Type B pancreatic cell (in vitro differentiated cells): ENCODE data around the gene SPAG16. TPM values are rescaled to one million over a fixed set of nuclear protein-coding genes. Genes with fewer than 3 reads are reported as not detected.

Experiments
- DNase-seq: peaks from one replicate; pipeline ENCODE4 v3.0.0; 2021; ENCODE audit warnings: mixed read lengths; ENCODE audit not compliant: unreplicated experiment; ENCODE audit errors: extremely low spot score
- H3K27ac Mint-ChIP-seq: 2 replicates; pipeline ENCODE4 v1.8.0; 2021; ENCODE audit warnings: mild to moderate bottlenecking, mixed read lengths
- H3K27me3 Mint-ChIP-seq: 2 replicates; pipeline ENCODE4 v1.8.0; 2021; ENCODE audit warnings: mixed read lengths
- H3K36me3 Mint-ChIP-seq: 2 replicates; pipeline ENCODE4 v1.8.0; 2021; ENCODE audit warnings: mixed read lengths
- H3K4me1 Mint-ChIP-seq: one replicate; pipeline ENCODE4 v1.8.0; 2021; ENCODE audit warnings: mixed read lengths; ENCODE audit not compliant: unreplicated experiment
- H3K4me3 Mint-ChIP-seq: 2 replicates; pipeline ENCODE4 v1.8.0; 2021; ENCODE audit warnings: mild to moderate bottlenecking, mixed read lengths
- H3K9me3 Mint-ChIP-seq: 2 replicates; pipeline ENCODE4 v1.8.0; 2021; ENCODE audit warnings: mixed read lengths
- total RNA-seq: library from RNA; stranded (reverse); gene quantifications from 2 replicates; pipeline ENCODE4 v1.2.1, GENCODE V29; 2021; ENCODE audit warnings: low replicate concordance
- TF ChIP-seq, protein P1 (sequence below): fragments of 200-600 bp; sonication (generic); conservative IDR thresholded peaks from 2 replicates; pipeline ENCODE4 v1.5.0; 2021; ENCODE audit warnings: antibody characterized with exemption, mild to moderate bottlenecking

SPAG16 gene
- total RNA-seq, 1 donor from 2014 or later, result 54.8 TPM

DNA sequence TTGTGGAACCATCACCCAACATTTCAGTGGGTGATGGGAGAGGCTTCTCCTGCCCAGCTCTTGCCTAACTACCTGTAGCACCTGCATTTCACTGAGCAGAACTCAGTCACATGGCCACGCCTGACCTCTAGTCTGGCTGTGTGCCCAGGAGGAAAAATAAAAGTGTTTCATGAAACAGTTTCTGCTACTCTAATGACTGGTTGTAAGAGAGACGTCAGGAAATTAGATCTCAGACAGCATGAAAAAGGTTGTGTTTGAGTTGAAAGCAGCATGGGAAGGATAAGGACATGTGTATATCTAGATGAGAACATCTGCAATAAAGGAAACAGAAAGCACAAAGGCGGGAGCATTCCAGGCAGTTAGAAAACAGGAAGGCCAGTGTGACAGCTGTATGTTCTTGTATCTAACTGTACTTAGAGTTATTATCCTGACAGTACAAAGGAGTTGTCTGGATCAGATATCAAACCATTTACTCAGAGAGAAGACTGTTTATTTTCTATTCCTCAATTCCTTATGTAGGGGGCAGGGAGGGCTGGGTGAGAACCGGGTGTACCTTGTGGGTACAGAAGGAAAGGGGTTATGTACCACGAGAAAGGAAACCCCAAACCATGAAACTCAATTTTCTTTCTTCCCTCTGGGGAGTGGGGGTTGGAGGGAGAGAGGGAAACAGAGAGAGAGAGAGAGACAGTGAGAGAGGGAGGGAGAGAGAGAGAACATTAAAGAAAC is 819.2 kb downstream of the SPAG16 start:
- TF ChIP-seq, protein P1, sequence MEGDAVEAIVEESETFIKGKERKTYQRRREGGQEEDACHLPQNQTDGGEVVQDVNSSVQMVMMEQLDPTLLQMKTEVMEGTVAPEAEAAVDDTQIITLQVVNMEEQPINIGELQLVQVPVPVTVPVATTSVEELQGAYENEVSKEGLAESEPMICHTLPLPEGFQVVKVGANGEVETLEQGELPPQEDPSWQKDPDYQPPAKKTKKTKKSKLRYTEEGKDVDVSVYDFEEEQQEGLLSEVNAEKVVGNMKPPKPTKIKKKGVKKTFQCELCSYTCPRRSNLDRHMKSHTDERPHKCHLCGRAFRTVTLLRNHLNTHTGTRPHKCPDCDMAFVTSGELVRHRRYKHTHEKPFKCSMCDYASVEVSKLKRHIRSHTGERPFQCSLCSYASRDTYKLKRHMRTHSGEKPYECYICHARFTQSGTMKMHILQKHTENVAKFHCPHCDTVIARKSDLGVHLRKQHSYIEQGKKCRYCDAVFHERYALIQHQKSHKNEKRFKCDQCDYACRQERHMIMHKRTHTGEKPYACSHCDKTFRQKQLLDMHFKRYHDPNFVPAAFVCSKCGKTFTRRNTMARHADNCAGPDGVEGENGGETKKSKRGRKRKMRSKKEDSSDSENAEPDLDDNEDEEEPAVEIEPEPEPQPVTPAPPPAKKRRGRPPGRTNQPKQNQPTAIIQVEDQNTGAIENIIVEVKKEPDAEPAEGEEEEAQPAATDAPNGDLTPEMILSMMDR, result no peak
- Mint-ChIP-seq H3K4me3 (no peak overlapping the region), H3K27me3 (no peaks in the 10 kb centered on the region), H3K4me1 (peaks cover 16% of the 10 kb centered on the region), H3K36me3 (no peaks in the 10 kb centered on the region), H3K27ac (peak overlapping the region; percentile 4), H3K9me3 (no peaks in the 10 kb centered on the region)
- no peak for DNase-seq

DNA sequence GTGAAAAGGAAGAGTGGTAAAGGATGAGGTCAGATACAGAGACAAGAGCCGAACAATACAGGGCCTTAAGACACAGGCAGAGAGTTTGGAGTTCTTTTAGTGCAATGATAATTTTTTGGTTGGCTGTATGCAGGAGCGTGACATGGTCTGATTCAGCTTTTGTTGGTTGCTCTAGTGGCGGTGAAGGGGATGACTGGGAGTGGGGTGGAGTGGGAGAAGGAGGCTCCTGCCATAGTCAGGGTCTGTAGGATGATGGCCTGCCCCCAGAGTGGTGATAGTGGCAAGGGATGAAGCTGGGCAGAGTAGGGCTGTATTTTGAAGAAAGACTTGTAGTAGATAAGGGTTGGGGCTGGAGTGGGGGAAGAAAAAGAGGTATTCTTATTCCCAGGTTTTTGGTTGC is 820.0 kb downstream of the SPAG16 start:
- Mint-ChIP-seq H3K27me3 (no peaks in the 10 kb centered on the region), H3K4me1 (peaks cover 16% of the 10 kb centered on the region), H3K4me3 (no peak overlapping the region), H3K36me3 (no peaks in the 10 kb centered on the region), H3K27ac (no peak overlapping the region), H3K9me3 (no peaks in the 10 kb centered on the region)
- no peak for DNase-seq
- TF ChIP-seq, protein P1, result no peak

DNA sequence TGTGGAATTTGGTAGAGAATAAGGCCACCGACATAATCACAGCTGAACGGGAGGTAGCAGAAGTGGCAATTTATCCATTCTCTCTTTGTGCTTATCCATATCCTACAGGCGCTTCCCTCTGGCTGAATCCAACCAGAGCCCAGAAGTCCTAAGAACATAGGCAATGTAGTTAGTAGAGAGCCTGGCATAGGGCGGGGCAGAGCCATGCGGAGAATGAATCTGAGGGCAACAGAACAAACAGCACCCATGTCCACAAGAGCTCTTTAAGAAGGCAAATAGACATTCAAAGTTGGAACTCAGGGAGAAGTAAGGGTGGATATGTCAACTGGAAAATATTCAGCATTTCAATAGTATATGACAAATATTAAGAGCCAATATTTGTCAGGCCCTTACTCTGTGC is 820.7 kb downstream of the SPAG16 start:
- no peak overlapping the region for H3K4me3 Mint-ChIP-seq
- H3K4me1 Mint-ChIP-seq, result peaks cover 16% of the 10 kb centered on the region
- no peak for DNase-seq
- TF ChIP-seq, protein P1, result no peak
- no peaks in the 10 kb centered on the region for H3K36me3 Mint-ChIP-seq
- no peaks in the 10 kb centered on the region for H3K27me3 Mint-ChIP-seq
- H3K27ac Mint-ChIP-seq, result no peak overlapping the region
- no peaks in the 10 kb centered on the region for H3K9me3 Mint-ChIP-seq

DNA sequence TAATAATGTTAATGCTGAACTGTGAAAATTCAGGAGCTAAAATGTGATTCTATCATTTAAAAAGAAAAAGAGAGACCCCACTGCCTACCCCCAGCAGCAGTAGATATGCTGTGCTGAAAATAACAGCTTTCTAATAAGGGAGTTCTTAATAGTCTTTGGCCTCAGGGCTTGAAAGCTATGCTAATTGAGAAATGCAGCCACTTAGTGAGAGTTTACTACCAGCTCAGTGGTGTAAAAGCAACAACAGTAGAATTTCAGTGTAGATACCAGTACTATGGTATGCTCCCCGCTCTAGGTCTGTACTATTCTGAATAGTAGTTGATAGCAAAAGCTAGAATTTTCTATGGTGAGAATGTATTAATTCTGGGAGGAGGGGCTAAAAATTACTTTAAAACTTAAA is 823.5 kb downstream of the SPAG16 start:
- Mint-ChIP-seq H3K4me1 (peaks cover 16% of the 10 kb centered on the region), H3K36me3 (no peaks in the 10 kb centered on the region), H3K9me3 (no peaks in the 10 kb centered on the region), H3K4me3 (no peak overlapping the region), H3K27me3 (no peaks in the 10 kb centered on the region), H3K27ac (no peak overlapping the region)
- DNase-seq, result no peak
- TF ChIP-seq, protein P1, result no peak

- H3K4me1 Mint-ChIP-seq, result peaks cover 11% of the 10 kb centered on the region
- H3K36me3 Mint-ChIP-seq, result no peaks in the 10 kb centered on the region
- no peak for DNase-seq
- no peaks in the 10 kb centered on the region for H3K9me3 Mint-ChIP-seq
- H3K27ac Mint-ChIP-seq, result no peak overlapping the region
- H3K27me3 Mint-ChIP-seq, result no peaks in the 10 kb centered on the region
- TF ChIP-seq, protein P1, result no peak
- H3K4me3 Mint-ChIP-seq, result no peak overlapping the region
These were observed 824.3 kb downstream of the SPAG16 start for GRCh38 chr2:214108598-214108997.
